ENCODE measurements around the gene ZKSCAN8. TPM values are rescaled to one million over a fixed set of nuclear protein-coding genes. Genes with fewer than 3 reads are reported as not detected.

ZKSCAN8 gene
- total and polyA plus RNA-seq, 2 donors (not counting 3 experiments of a cell fraction or from before 2014, with no cell fraction given), result 9.4 to 19.7 TPM

DNA sequence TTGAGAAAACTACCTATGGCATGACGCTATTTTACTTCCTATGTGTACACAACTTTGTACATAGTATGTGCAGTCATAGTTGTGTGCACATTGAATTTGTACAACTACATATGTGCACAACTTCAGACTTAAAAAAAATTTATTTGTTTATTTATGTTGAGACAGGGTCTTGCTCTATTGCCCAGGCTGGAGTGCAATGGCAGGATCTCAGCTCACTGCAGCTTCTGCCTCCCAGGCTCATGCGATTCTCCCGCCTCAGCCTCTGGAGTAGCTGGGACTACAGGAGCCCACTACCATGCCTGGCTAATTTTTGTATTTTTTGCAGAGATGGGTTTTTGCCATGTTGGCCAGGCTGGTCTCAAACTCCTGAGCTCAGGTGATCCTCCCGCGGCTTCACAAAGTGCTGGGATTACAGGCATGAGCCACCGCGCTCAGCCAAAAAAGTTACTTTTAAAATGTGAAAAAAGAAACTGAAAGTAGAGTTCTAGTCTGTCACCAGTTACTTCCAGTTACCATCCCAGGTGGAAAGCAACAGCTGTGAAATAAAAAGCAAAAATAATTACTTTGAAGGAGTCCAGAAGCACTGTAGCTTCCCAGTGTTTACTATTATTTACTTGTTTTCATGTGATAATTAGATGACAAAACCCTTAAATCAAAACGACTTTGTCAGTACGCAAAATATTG is 1.7 kb upstream of the ZKSCAN8 start:
- no peaks in the 10 kb centered on the region for H3K36me3 ChIP-seq (ENCODE audit: control insufficient read depth in 2 of 2, extremely low read depth in 1 of 2, insufficient read depth in 2 of 2, low read length in 2 of 2)
- DNase-seq (ENCODE audit: low read depth, low spot score) (no peak), FAIRE-seq (no peak)
- no peak overlapping the region for H3K4me3 ChIP-seq (replicated peaks in 1 of 3; ENCODE audit: insufficient read depth in 1 of 3, low read depth in 1 of 3, low read length in 3 of 3)
- no peaks in the 10 kb centered on the region for H3K9me3 ChIP-seq (replicated peaks; ENCODE audit: control insufficient read depth, insufficient read depth, low read length)
- no peaks in the 10 kb centered on the region for H3K9me1 ChIP-seq (replicated peaks; ENCODE audit: control insufficient read depth, extremely low read depth, insufficient read depth, low read length)
- H2AFZ ChIP-seq (ENCODE audit: low read depth, low read length), result peak overlapping the region; percentile 20
- H3K4me2 ChIP-seq (ENCODE audit: insufficient read depth, low read length), result peak overlapping the region; percentile 20
- dilution Hi-C loops (cut with MboI; ENCODE audit: extremely low pct_ligation_motif_present, low sequenced_read_pairs) (no loop called here), intact Hi-C loops (cut with micrococcal nuclease) (loop anchor here (5.0 to 10.0 kb wide), 2 partner anchors 445 to 542 kb away; a partner anchor contains a TSS)
- ChIA-PET POLR2A (interaction anchor here (1.9 kb wide), 1 partner anchor 216 kb away, joined by 7 read pairs; no protein-coding TSS in a partner anchor), CTCF (interaction anchor here (0.7 to 4.3 kb wide), 4 partner anchors 22 to 244 kb away, joined by 4 to 33 read pairs (median 4); no protein-coding TSS in a partner anchor)
- peaks cover 35% of the 10 kb centered on the region for H3K79me2 ChIP-seq (ENCODE audit: control insufficient read depth, insufficient read depth, low read length)
- H3K27ac ChIP-seq (ENCODE audit: insufficient read depth, low read depth, low read length), result no peak overlapping the region
- H3K9ac ChIP-seq (replicated peaks; ENCODE audit: extremely low read depth, insufficient read depth, low read length), result no peak overlapping the region
- no TSS peak for BruUV-seq (replicated peaks)
- no peaks in the 10 kb centered on the region for H3K27me3 ChIP-seq (ENCODE audit: control insufficient read depth in 2 of 2, insufficient read depth in 2 of 2, low read length in 2 of 2)
- H3K4me1 ChIP-seq (ENCODE audit: control insufficient read depth, extremely low read depth, insufficient read depth, low read length), result peaks cover 35% of the 10 kb centered on the region
- H4K20me1 ChIP-seq (replicated peaks; ENCODE audit: control insufficient read depth, extremely low read depth, insufficient read depth, low read length), result no peaks in the 10 kb centered on the region
- TF ChIP-seq POLR2A (IDR thresholded peaks at IDR 0.05; ENCODE audit: low read depth, low read length) (no peak), MYC (IDR thresholded peaks at IDR 0.05; ENCODE audit: low read depth, low read length) (no peak), FOS (IDR thresholded peaks at IDR 0.05; ENCODE audit: borderline replicate concordance, insufficient read depth, low read length) (no peak), EZH2 (IDR thresholded peaks at IDR 0.05; ENCODE audit: borderline replicate concordance, low read depth, low read length, severe bottlenecking) (no peak), MAX (IDR thresholded peaks at IDR 0.05; ENCODE audit: insufficient read depth, insufficient read length) (no peak), CTCF (IDR thresholded peaks at IDR 0.05; ENCODE audit: extremely low read depth in 1 of 2, insufficient read depth in 1 of 2, low read depth in 1 of 2, low read length in 2 of 2) (no peak), GATA2 (IDR thresholded peaks at IDR 0.05; ENCODE audit: insufficient read depth, insufficient read length, low read depth, low read length) (no peak), POLR2AphosphoS5 (IDR thresholded peaks at IDR 0.05; ENCODE audit: insufficient read depth, low read depth, low read length) (no peak), JUN (IDR thresholded peaks at IDR 0.05; ENCODE audit: borderline replicate concordance, insufficient read depth, insufficient read length, low read depth) (no peak)

All from endothelial cell of umbilical vein (primary cell).